Measurements from ENCODE around the gene ZNF746.

Gene ZNF746

GRCh38 chr7:149440222-149440621 is 57.4 kb downstream of the ZNF746 start:
- H3K4me1 ChIP-seq (ENCODE audit: low read depth, poor library complexity, severe bottlenecking): peaks cover 8% of the 10 kb centered on the region
- no peak overlapping the region for H3K9ac ChIP-seq
- H2AFZ ChIP-seq (ENCODE audit: low read depth): no peak overlapping the region
- H3K79me2 ChIP-seq (ENCODE audit: insufficient read depth, low read depth): no peaks in the 10 kb centered on the region
- no peaks in the 10 kb centered on the region for H4K20me1 ChIP-seq (ENCODE audit: insufficient read depth)
- no peaks in the 10 kb centered on the region for H3K27me3 ChIP-seq (ENCODE audit: insufficient read depth, low read depth)
- no peak overlapping the region for H3K4me2 ChIP-seq
- TF ChIP-seq, protein P1, sequence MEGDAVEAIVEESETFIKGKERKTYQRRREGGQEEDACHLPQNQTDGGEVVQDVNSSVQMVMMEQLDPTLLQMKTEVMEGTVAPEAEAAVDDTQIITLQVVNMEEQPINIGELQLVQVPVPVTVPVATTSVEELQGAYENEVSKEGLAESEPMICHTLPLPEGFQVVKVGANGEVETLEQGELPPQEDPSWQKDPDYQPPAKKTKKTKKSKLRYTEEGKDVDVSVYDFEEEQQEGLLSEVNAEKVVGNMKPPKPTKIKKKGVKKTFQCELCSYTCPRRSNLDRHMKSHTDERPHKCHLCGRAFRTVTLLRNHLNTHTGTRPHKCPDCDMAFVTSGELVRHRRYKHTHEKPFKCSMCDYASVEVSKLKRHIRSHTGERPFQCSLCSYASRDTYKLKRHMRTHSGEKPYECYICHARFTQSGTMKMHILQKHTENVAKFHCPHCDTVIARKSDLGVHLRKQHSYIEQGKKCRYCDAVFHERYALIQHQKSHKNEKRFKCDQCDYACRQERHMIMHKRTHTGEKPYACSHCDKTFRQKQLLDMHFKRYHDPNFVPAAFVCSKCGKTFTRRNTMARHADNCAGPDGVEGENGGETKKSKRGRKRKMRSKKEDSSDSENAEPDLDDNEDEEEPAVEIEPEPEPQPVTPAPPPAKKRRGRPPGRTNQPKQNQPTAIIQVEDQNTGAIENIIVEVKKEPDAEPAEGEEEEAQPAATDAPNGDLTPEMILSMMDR (conservative IDR thresholded peaks at IDR 0.05; ENCODE audit: low read depth, low read length): no peak
- H3K4me3 ChIP-seq (IDR thresholded peaks at IDR 0.05; ENCODE audit: insufficient read depth, low read depth, low read length): no peak overlapping the region
- no peaks in the 10 kb centered on the region; the same call in 1 of the 2 replicates for H3K36me3 ChIP-seq (ENCODE audit: insufficient read depth)
- no peak overlapping the region for H3K27ac ChIP-seq

- H4K20me1 ChIP-seq (ENCODE audit: insufficient read depth): no peaks in the 10 kb centered on the region
- no peaks in the 10 kb centered on the region; the same call in 1 of the 2 replicates for H3K36me3 ChIP-seq (ENCODE audit: insufficient read depth)
- H2AFZ ChIP-seq (ENCODE audit: low read depth): no peak overlapping the region
- no peak overlapping the region for H3K27ac ChIP-seq
- H3K79me2 ChIP-seq (ENCODE audit: insufficient read depth, low read depth): no peaks in the 10 kb centered on the region
- TF ChIP-seq, protein P1 (conservative IDR thresholded peaks at IDR 0.05; ENCODE audit: low read depth, low read length): no peak
- no peaks in the 10 kb centered on the region for H3K27me3 ChIP-seq (ENCODE audit: insufficient read depth, low read depth)
- H3K4me3 ChIP-seq (IDR thresholded peaks at IDR 0.05; ENCODE audit: insufficient read depth, low read depth, low read length): no peak overlapping the region
- no peak overlapping the region for H3K9ac ChIP-seq
- H3K4me2 ChIP-seq: no peak overlapping the region
- H3K4me1 ChIP-seq (ENCODE audit: low read depth, poor library complexity, severe bottlenecking): peaks cover 8% of the 10 kb centered on the region
Measured at GRCh38 chr7:149436358-149436757, 61.3 kb downstream of the ZNF746 start.

DNA sequence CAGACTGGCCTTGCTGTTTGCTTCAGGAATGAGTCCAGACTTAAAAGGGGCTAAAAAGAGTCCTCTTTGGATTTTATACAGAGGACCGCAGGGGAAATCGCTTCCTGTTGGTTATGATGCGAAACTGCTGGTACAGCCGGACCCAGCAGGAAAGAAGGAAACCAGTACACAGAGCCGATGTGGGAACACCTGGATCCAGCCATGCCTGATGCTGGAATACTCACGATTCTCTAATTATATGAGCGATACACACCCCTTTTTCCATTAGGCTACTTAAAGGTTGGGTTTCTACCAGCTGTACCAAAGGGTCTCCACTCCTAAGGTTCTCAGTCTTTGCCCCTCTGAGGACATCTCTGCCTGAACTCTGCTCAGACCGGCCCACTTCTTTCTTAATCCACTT is 64.5 kb downstream of the ZNF746 start:
- Histone ChIP-seq H3K27me3 (ENCODE audit: insufficient read depth, low read depth) (no peaks in the 10 kb centered on the region), H3K79me2 (ENCODE audit: insufficient read depth, low read depth) (no peaks in the 10 kb centered on the region), H3K4me2 (no peak overlapping the region), H3K4me1 (ENCODE audit: low read depth, poor library complexity, severe bottlenecking) (no peaks in the 10 kb centered on the region), H2AFZ (ENCODE audit: low read depth) (no peak overlapping the region), H3K4me3 (IDR thresholded peaks at IDR 0.05; ENCODE audit: insufficient read depth, low read depth, low read length) (no peak overlapping the region), H3K36me3 (ENCODE audit: insufficient read depth) (no peaks in the 10 kb centered on the region; the same call in 1 of the 2 replicates), H3K27ac (no peak overlapping the region), H3K9ac (no peak overlapping the region), H4K20me1 (ENCODE audit: insufficient read depth) (no peaks in the 10 kb centered on the region)
- TF ChIP-seq, protein P1 (conservative IDR thresholded peaks at IDR 0.05; ENCODE audit: low read depth, low read length): no peak

DNA sequence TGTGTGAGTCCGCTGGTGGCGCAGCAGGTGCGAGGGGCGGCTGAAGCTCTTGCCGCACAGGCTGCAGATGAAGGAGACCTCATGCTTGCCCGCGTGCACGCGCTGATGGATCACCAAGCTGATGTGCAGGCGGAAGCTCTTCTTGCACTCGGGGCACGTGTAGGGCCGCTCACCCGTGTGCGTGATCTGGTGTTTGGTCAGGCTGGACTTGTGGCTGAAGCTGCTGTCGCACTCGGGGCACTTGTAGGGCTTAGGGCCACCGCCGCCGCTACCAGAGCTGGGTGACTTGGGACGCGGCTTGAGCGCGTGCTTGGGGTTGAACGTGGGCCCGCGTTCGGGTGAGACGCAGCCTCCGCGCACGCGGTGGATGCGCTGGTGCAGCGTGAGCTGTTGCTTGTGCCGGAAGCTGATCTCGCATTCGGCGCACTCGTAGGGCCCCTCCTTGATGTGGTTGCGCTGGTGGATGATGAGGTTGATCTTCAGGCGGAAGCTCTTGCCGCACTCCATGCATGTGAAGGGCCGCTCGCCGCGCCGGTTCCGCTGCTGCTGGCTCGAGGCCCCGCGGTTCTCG is 65.4 kb downstream of the ZNF746 start:
- TF ChIP-seq, protein P1 (conservative IDR thresholded peaks at IDR 0.05; ENCODE audit: low read depth, low read length): no peak
- Histone ChIP-seq H3K4me2 (no peak overlapping the region), H3K79me2 (ENCODE audit: insufficient read depth, low read depth) (no peaks in the 10 kb centered on the region)

More for the DNA sequence above, 65.4 kb downstream of the ZNF746 start:
- no peak overlapping the region for H2AFZ ChIP-seq (ENCODE audit: low read depth)
- no peaks in the 10 kb centered on the region for H3K4me1 ChIP-seq (ENCODE audit: low read depth, poor library complexity, severe bottlenecking)
- H3K9ac ChIP-seq: no peak overlapping the region
- no peaks in the 10 kb centered on the region; the same call in 1 of the 2 replicates for H3K36me3 ChIP-seq (ENCODE audit: insufficient read depth)
- H4K20me1 ChIP-seq (ENCODE audit: insufficient read depth): no peaks in the 10 kb centered on the region
- no peak overlapping the region for H3K27ac ChIP-seq
- H3K27me3 ChIP-seq (ENCODE audit: insufficient read depth, low read depth): no peaks in the 10 kb centered on the region
- H3K4me3 ChIP-seq (IDR thresholded peaks at IDR 0.05; ENCODE audit: insufficient read depth, low read depth, low read length): no peak overlapping the region

Data from KMS-11 (cell line).